ENCODE data around the gene KTN1.

The KTN1 gene

GRCh38 chr14:55710506-55711041 is 130.6 kb downstream of the KTN1 start:
- no peak for DNase-seq (ENCODE audit: low read depth in 2 of 2, low spot score in 1 of 2)

- no peak for DNase-seq (ENCODE audit: low read depth in 2 of 2, low spot score in 1 of 2)
Observed at GRCh38 chr14:55711175-55711811, 131.3 kb downstream of the KTN1 start.

GRCh38 chr14:55712491-55712890 is 132.5 kb downstream of the KTN1 start:
- no peak for DNase-seq (ENCODE audit: low read depth in 2 of 2, low spot score in 1 of 2)

GRCh38 chr14:55713486-55713885 is 133.5 kb downstream of the KTN1 start:
- no peak for DNase-seq (ENCODE audit: low read depth in 2 of 2, low spot score in 1 of 2)

GRCh38 chr14:55715889-55716288 is 135.9 kb downstream of the KTN1 start:
- no peak for DNase-seq (ENCODE audit: low read depth in 2 of 2, low spot score in 1 of 2)

- DNase-seq (ENCODE audit: low read depth in 2 of 2, low spot score in 1 of 2): no peak
Observed at GRCh38 chr14:55717621-55718020, 137.6 kb downstream of the KTN1 start.

- no peak for DNase-seq (ENCODE audit: low read depth in 2 of 2, low spot score in 1 of 2)
Observed at GRCh38 chr14:55718551-55718950, 138.5 kb downstream of the KTN1 start.

GRCh38 chr14:55720796-55721195 is 140.8 kb downstream of the KTN1 start:
- no peak for DNase-seq (ENCODE audit: low read depth in 2 of 2, low spot score in 1 of 2)

GRCh38 chr14:55721353-55721752 is 141.3 kb downstream of the KTN1 start:
- no peak for DNase-seq (ENCODE audit: low read depth in 2 of 2, low spot score in 1 of 2)

GRCh38 chr14:55722054-55722453 is 142.0 kb downstream of the KTN1 start:
- DNase-seq (ENCODE audit: low read depth in 2 of 2, low spot score in 1 of 2): no peak

- DNase-seq (ENCODE audit: low read depth in 2 of 2, low spot score in 1 of 2): no peak
Observed at GRCh38 chr14:55724736-55725135, 144.7 kb downstream of the KTN1 start.

- no peak for DNase-seq (ENCODE audit: low read depth in 2 of 2, low spot score in 1 of 2)
Observed at GRCh38 chr14:55730592-55731310, 150.7 kb downstream of the KTN1 start.

- DNase-seq (ENCODE audit: low read depth in 2 of 2, low spot score in 1 of 2): no peak
Observed at GRCh38 chr14:55731311-55731872, 151.4 kb downstream of the KTN1 start.

- DNase-seq (ENCODE audit: low read depth in 2 of 2, low spot score in 1 of 2): peak in 1 of 2 donors; percentile 24
Observed at GRCh38 chr14:55731881-55732498, 152.0 kb downstream of the KTN1 start.

GRCh38 chr14:55733599-55733998 is 153.6 kb downstream of the KTN1 start:
- no peak for DNase-seq (ENCODE audit: low read depth in 2 of 2, low spot score in 1 of 2)
